Right cardiac atrium (tissue), 5 donors: Measurements from ENCODE around the gene ZG16B. TPM values are rescaled to one million over a fixed set of nuclear protein-coding genes. Genes with fewer than 3 reads are reported as not detected.
A peak's percentile ranks its signal among the peaks of the same experiment; 100 is the strongest.

ENCODE experiments used
- ATAC-seq, 2 donors: fragments of 200-7000 bp; cut with Tn5 transposase; one replicate each; pipeline versions ENCODE4 v1.8.0 to v1.9.1; 2020; ENCODE audit warnings: moderate library complexity in 2 of 2, mild to moderate bottlenecking in 1 of 2
- DNase-seq, 3 donors: peaks; one replicate each; pipeline ENCODE4 v3.0.0-alpha.2; 2020
- H3K27ac ChIP-seq: one replicate; pipeline ENCODE4 v1.5.1; 2013; ENCODE audit warnings: mild to moderate bottlenecking, low read length, control low read depth, moderate library complexity
- H3K27me3 ChIP-seq: one replicate; pipeline ENCODE4 v1.6.1; 2013; ENCODE audit not compliant: control insufficient read depth, insufficient read depth
- H3K4me1 ChIP-seq: one replicate; pipeline ENCODE4 v1.6.1; 2013; ENCODE audit warnings: low read length; ENCODE audit not compliant: control insufficient read depth, insufficient read depth
- H3K4me3 ChIP-seq: one replicate; pipeline ENCODE4 v1.5.1; 2013; ENCODE audit warnings: low read length, control low read depth
- H3K9me3 ChIP-seq: one replicate; pipeline ENCODE4 v1.6.1; 2013; ENCODE audit warnings: low read length; ENCODE audit not compliant: control insufficient read depth
- WGBS: extraction: QIAGEN DNeasy Blood & Tissue Kit; methylation state at CpG from one replicate; pipeline ENCODE4 v1.1.7; 2013; 5-methylcytosine and 5-hydroxymethylcytosine counted together
- intact Hi-C, 4 donors: fragments of 100-400 bp; cut with DNase I; formaldehyde crosslinking; loops; one replicate each; pipeline versions ENCODE4 v1.11.0 to v1.14.0; 2022 to 2023
- polyA plus RNA-seq: library from polyadenylated mRNA; stranded (reverse); fragments of 200-250 nt; gene quantifications from one replicate; pipeline ENCODE4 v1.2.3, GENCODE V29; 2013
- total RNA-seq, 4 donors: library from RNA; stranded (reverse); fragmentation: NEBNext Ultra II Directional; extraction: Animal tissue kit (Norgen Biotek cat#: 25700); gene quantifications; one replicate each; pipeline ENCODE4 v1.2.1, GENCODE V29; 2021
- donor health status: healthy with polysubstance abuse.
- donor health status: DM: no; HTN: yes; CAD: no.
- donor health status: DM: no; HTN: no; CAD: no.
- donor health status: DM: no; HTN: yes; CAD: no; lungs with severe emphysema.
- donor health status: DM: yes; HTN: yes; CAD: no.

ZG16B gene
- total and polyA plus RNA-seq, 5 donors = 0.35 to 0.64 (median 0.51) TPM; not detected in 2

DNA sequence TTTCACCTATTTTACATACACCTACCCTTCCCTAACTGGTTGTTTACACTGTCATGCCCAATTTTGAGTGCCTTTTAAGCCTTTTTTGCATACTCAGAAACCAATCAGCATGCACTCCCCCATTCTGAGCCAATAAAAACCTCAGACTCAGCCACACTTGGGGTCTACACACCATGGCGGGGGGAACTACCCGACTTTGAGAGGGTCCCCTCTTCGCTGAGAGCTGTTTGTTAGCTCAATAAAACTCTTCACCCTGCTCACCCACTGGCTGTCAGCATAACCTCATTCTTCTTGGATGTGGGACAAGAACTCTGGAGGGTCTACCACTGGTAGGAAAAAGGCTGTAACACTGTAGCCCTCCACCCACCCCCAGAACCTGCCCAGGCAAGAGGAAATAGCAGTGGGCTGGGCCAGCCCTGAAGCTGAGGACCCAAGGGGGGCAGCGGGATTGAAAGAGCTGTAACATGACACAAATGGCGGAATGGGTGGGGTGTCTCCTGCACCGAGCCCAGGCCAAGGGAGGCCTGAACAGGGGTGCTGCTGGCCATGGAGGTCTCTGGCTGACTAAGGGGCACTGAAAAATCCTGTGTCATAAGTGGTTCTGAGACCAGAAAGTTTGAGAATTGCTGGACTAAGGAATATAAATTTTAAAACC, 49.9 kb downstream of the ZG16B start:
- 89% methylated on average over 6 of the region's 6 CpGs for WGBS
- DNase-seq (peak in 1 of 3 donors; percentile 20), ATAC-seq (no peak)
- H3K4me1 ChIP-seq = peaks cover 2% of the 10 kb centered on the region
- H3K4me3 ChIP-seq = no peak overlapping the region
- H3K9me3 ChIP-seq = no peaks in the 10 kb centered on the region
- no peak overlapping the region for H3K27ac ChIP-seq
- no peaks in the 10 kb centered on the region for H3K27me3 ChIP-seq
- intact Hi-C loops = no loop called here

Other genes starting within 250 kb of the ZG16B start
- gene KCTD5, start 147.8 kb upstream of the ZG16B start, total RNA-seq = 10 to 100 TPM; 10.6 to 13.7 (median 12.0) TPM
- 11.1 TPM for gene KCTD5, start 147.8 kb upstream of the ZG16B start, polyA plus RNA-seq
- gene PRSS27, start 110.1 kb upstream of the ZG16B start, total RNA-seq = under 1 TPM; 0.32 to 0.64 (median 0.37) TPM
- gene PRSS27, start 110.1 kb upstream of the ZG16B start, polyA plus RNA-seq = 0.25 TPM
- 100 to 1,000 TPM; 299 to 352 (median 320) TPM for gene SRRM2, start 77.7 kb upstream of the ZG16B start, total RNA-seq
- 402 TPM for gene SRRM2, start 77.7 kb upstream of the ZG16B start, polyA plus RNA-seq
- gene ELOB, start 53.0 kb upstream of the ZG16B start, total RNA-seq = 100 to 1,000 TPM; 235 to 320 (median 280) TPM
- 625 TPM for gene ELOB, start 53.0 kb upstream of the ZG16B start, polyA plus RNA-seq
- not detected for gene PRSS33, start 42.7 kb upstream of the ZG16B start, total RNA-seq
- gene PRSS33, start 42.7 kb upstream of the ZG16B start, polyA plus RNA-seq = not detected
- not detected for gene PRSS41, start 31.8 kb upstream of the ZG16B start, total RNA-seq
- not detected for gene PRSS41, start 31.8 kb upstream of the ZG16B start, polyA plus RNA-seq
- gene PRSS21, start 13.1 kb upstream of the ZG16B start, total RNA-seq = not detected
- gene PRSS21, start 13.1 kb upstream of the ZG16B start, polyA plus RNA-seq = not detected
- not detected for gene PRSS22, start 27.9 kb downstream of the ZG16B start, total RNA-seq
- gene PRSS22, start 27.9 kb downstream of the ZG16B start, polyA plus RNA-seq = not detected
- 10 to 100 TPM; 26.6 to 37.2 (median 29.1) TPM for gene FLYWCH2, start 52.9 kb downstream of the ZG16B start, total RNA-seq
- 44.3 TPM for gene FLYWCH2, start 52.9 kb downstream of the ZG16B start, polyA plus RNA-seq
- 10 to 100 TPM; 35.8 to 43.9 (median 36.4) TPM for gene FLYWCH1, start 81.6 kb downstream of the ZG16B start, total RNA-seq
- 28.9 TPM for gene FLYWCH1, start 81.6 kb downstream of the ZG16B start, polyA plus RNA-seq
- gene KREMEN2, start 134.0 kb downstream of the ZG16B start, total RNA-seq = not detected
- not detected for gene KREMEN2, start 134.0 kb downstream of the ZG16B start, polyA plus RNA-seq
- gene PAQR4, start 139.0 kb downstream of the ZG16B start, total RNA-seq = 1 to 10 TPM; 4.0 to 8.8 (median 5.5) TPM
- gene PAQR4, start 139.0 kb downstream of the ZG16B start, polyA plus RNA-seq = 10.3 TPM
- gene PKMYT1, start 150.1 kb downstream of the ZG16B start, total RNA-seq = 1 to 10 TPM in 2 of 4 donors, not detected in 2; 1.1 to 2.1 TPM
- gene PKMYT1, start 150.1 kb downstream of the ZG16B start, polyA plus RNA-seq = 2.1 TPM
- gene CLDN9, start 182.6 kb downstream of the ZG16B start, total RNA-seq = under 1 TPM; 0.14 to 0.46 (median 0.25) TPM
- gene CLDN9, start 182.6 kb downstream of the ZG16B start, polyA plus RNA-seq = 0.41 TPM
- not detected for gene CLDN6, start 187.9 kb downstream of the ZG16B start, total RNA-seq
- not detected for gene CLDN6, start 187.9 kb downstream of the ZG16B start, polyA plus RNA-seq
- 10 to 100 TPM; 13.8 to 50.8 (median 28.0) TPM for gene TNFRSF12A, start 190.1 kb downstream of the ZG16B start, total RNA-seq
- gene TNFRSF12A, start 190.1 kb downstream of the ZG16B start, polyA plus RNA-seq = 94.7 TPM
- gene HCFC1R1, start 193.6 kb downstream of the ZG16B start, total RNA-seq = 10 to 100 TPM; 43.7 to 80.5 (median 64.6) TPM
- 122 TPM for gene HCFC1R1, start 193.6 kb downstream of the ZG16B start, polyA plus RNA-seq
- 10 to 100 TPM; 11.1 to 13.7 (median 13.0) TPM for gene THOC6, start 193.7 kb downstream of the ZG16B start, total RNA-seq
- 13.1 TPM for gene THOC6, start 193.7 kb downstream of the ZG16B start, polyA plus RNA-seq
- not detected for gene BICDL2, start 206.6 kb downstream of the ZG16B start, total RNA-seq
- not detected for gene BICDL2, start 206.6 kb downstream of the ZG16B start, polyA plus RNA-seq
- 1 to 10 TPM in 2 of 4 donors, under 1 TPM in 2; 0.72 to 1.7 (median 0.95) TPM for gene MMP25, start 216.3 kb downstream of the ZG16B start, total RNA-seq
- 0.68 TPM for gene MMP25, start 216.3 kb downstream of the ZG16B start, polyA plus RNA-seq
- 10 to 100 TPM; 27.5 to 55.0 (median 37.8) TPM for gene IL32, start 235.3 kb downstream of the ZG16B start, total RNA-seq
- gene IL32, start 235.3 kb downstream of the ZG16B start, polyA plus RNA-seq = 62.8 TPM